Activated CD8-positive, alpha-beta memory T cell treated with anti-CD3 and anti-CD28 coated beads for 36 hours (primary cell): Measurements from ENCODE around the gene ZFAND2B. TPM values are rescaled to one million over a fixed set of nuclear protein-coding genes. Genes with fewer than 3 reads are reported as not detected.
"Not testable (repeated sequence)": the region's sequence is repeated elsewhere in the genome, so short reads cannot be mapped to it uniquely, and the experiment has no call there.

ENCODE experiments used
- CTCF ChIA-PET: fragments of 350-600 bp; sonication (Branson Sonifier 250); formaldehyde crosslinking; loops from one replicate; lab custom pipeline; 2021; ENCODE audit warnings: antibody characterized with exemption; lab: Charles Lee
- POLR2A ChIA-PET: fragments of 350-600 bp; sonication (Branson Sonifier 250); formaldehyde crosslinking; loops from one replicate; lab custom pipeline; 2021; ENCODE audit warnings: antibody characterized with exemption; lab: Charles Lee
- total RNA-seq, 2 experiments: library from RNA; stranded (reverse); gene quantifications; one replicate each; pipeline ENCODE4 v1.2.3, GENCODE V29; 2021

ZFAND2B gene
- total RNA-seq, 2 experiments from 2014 or later: 29.3 to 33.3 TPM

DNA sequence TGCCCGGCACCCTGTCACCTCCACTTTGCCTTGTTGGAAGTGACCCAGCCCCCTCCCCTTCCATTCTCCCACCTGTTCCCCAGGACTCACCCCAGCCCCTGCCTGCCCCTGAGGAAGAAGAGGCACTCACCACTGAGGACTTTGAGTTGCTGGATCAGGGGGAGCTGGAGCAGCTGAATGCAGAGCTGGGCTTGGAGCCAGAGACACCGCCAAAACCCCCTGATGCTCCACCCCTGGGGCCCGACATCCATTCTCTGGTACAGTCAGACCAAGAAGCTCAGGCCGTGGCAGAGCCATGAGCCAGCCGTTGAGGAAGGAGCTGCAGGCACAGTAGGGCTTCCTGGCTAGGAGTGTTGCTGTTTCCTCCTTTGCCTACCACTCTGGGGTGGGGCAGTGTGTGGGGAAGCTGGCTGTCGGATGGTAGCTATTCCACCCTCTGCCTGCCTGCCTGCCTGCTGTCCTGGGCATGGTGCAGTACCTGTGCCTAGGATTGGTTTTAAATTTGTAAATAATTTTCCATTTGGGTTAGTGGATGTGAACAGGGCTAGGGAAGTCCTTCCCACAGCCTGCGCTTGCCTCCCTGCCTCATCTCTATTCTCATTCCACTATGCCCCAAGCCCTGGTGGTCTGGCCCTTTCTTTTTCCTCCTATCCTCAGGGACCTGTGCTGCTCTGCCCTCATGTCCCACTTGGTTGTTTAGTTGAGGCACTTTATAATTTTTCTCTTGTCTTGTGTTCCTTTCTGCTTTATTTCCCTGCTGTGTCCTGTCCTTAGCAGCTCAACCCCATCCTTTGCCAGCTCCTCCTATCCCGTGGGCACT, 24.0 kb upstream of the ZFAND2B start:
- ChIA-PET CTCF (interaction anchor here (0.6 to 2.8 kb wide), 8 partner anchors 14 to 165 kb away, joined by 3 to 7 read pairs (median 4); no protein-coding TSS in a partner anchor), POLR2A (interaction anchor here (0.6 to 3.2 kb wide), 5 partner anchors 9 to 511 kb away, joined by 4 to 15 read pairs (median 5); partner anchors contain the start of gene ZFAND2B)

DNA sequence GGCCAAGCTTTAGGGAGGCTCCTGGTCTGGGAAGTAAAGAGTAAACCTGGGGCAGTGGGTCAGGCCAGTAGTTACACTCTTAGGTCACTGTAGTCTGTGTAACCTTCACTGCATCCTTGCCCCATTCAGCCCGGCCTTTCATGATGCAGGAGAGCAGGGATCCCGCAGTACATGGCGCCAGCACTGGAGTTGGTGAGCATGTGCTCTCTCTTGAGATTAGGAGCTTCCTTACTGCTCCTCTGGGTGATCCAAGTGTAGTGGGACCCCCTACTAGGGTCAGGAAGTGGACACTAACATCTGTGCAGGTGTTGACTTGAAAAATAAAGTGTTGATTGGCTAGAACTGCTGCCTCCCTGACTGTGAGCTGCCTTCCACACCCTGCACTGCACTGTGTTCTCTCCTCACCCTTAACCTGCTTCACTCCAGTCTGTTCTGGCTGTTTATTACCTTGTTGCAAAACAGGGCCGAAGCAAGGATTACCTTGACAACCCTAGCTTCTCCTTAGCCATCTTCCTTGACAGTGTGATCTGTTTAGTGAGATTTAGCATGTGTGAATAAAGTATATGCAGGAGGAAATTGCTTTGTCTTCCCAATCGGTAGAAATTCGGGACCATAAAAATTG, 23.3 kb upstream of the ZFAND2B start:
- ChIA-PET POLR2A (interaction anchor here (0.6 to 1.2 kb wide), 3 partner anchors 9 to 512 kb away, joined by 4 to 5 read pairs (median 5); partner anchors contain the start of gene ZFAND2B), CTCF (interaction anchor here (0.5 to 2.8 kb wide), 6 partner anchors 17 to 112 kb away, joined by 3 to 7 read pairs (median 6); no protein-coding TSS in a partner anchor)

DNA sequence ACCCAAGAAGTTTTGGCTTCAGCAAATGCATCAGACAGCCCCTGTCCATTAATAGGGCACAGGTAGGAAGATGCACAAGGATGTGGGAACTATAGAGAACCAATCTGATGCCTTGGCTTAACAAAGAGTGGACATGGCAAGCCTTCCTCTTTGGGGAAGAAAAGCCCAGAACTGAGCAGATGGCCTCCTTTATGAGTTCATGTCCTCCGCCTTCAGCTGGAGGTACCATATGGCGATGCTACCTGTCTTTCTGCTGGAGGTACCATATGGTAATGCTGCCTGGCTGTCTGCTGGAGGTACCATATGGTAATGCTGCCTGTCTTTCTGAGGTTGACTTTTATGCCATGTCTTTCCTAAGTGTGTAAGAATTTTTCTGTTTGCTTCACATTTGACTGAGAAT, 22.5 kb upstream of the ZFAND2B start:
- POLR2A ChIA-PET: interaction anchor here (1.2 kb wide), 1 partner anchor 16 kb away, joined by 10 read pairs; no protein-coding TSS in a partner anchor
- CTCF ChIA-PET: interaction anchor here (1.7 kb wide), 1 partner anchor 24 kb away, joined by 4 read pairs; no protein-coding TSS in a partner anchor

DNA sequence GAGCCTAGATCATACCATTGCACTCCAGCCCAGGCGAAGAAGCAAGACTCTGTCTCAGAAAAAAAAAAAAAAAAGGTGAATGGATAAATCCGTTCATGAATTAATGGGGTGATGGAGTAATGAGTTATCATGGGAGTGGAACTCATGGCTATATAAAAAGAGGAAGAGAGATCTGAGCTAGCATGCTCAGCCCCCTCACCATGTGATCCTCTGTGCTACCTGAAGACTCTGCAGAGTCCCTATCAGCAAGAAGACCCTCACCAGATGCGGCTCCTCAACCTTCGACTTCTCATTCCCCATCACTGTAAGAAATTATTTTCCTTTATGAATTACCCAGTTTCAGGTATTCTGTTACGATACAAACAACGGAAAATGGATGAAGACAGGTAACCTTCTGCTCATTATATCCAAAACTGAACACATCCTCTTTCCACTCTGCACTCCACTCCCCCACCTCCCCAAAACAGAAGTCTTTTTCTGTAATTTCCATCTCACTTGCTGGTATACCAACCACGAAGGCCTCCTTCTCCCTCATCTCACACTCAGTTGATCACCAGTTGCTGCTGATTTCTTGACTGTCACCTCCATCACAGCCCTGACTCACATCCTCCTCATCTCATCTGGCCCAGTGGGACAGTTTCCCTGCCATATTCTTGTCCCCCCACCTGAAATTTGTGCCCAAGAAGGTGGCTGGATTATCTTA, 19.7 kb upstream of the ZFAND2B start:
- ChIA-PET POLR2A (interaction anchor here (0.7 kb wide), 1 partner anchor 57 kb away, joined by 4 read pairs; no protein-coding TSS in a partner anchor), CTCF (interaction anchor here (0.6 kb wide), 2 partner anchors 21 to 643 kb away, joined by 3 to 4 read pairs; no protein-coding TSS in a partner anchor)

DNA sequence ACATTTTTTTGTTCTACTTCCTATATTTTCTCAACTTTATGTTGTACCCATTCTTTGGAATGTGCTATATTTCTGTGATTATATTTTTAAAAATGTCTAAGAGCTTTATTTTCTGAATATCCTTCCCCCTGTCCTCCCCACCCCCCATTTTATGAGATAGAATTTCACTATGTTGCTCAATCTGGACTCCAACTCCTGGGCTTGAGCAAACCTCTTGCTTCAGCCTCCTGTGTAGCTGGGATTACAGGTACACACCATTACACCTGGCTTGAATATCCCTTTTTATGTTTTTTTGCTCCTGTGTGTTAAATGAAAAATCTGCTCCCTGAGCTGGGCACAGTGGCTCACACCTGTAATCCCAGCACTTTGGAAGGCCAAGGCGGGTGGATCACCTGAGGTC, 9.2 kb upstream of the ZFAND2B start:
- ChIA-PET CTCF (interaction anchor here (0.7 kb wide), 1 partner anchor 924 kb away, joined by 8 read pairs; no protein-coding TSS in a partner anchor), POLR2A (interaction anchor here (0.7 kb wide), 2 partner anchors 43 to 57 kb away, joined by 6 to 7 read pairs; partner anchors contain the start of gene TUBA4A)

DNA sequence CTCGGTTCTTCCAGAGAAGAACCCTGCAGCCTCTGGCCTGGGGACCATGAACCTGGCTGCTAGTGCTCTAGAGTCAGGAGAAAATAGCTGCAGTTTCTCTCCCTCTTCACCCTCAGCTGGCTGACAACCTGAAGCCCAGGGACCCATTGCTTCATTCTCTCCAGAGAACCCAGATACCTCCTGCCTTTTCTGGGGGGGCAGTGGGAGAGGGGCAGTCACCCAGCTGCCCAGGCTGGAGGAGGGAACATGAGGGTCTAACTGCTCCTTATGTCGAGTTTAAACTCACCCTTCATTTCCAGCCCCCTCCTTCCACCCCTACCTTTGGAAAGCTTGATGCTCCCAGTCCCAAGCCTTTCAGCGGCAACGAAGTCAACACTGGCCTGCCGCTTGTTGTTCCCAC, 7.6 kb upstream of the ZFAND2B start:
- CTCF ChIA-PET: interaction anchor here (1.8 kb wide), 1 partner anchor 16 kb away, joined by 7 read pairs; no protein-coding TSS in a partner anchor
- POLR2A ChIA-PET: interaction anchor here (2.1 to 2.6 kb wide), 2 partner anchors 20 to 23 kb away, joined by 10 to 11 read pairs; partner anchors contain the start of genes ABCB6 and CNPPD1

DNA sequence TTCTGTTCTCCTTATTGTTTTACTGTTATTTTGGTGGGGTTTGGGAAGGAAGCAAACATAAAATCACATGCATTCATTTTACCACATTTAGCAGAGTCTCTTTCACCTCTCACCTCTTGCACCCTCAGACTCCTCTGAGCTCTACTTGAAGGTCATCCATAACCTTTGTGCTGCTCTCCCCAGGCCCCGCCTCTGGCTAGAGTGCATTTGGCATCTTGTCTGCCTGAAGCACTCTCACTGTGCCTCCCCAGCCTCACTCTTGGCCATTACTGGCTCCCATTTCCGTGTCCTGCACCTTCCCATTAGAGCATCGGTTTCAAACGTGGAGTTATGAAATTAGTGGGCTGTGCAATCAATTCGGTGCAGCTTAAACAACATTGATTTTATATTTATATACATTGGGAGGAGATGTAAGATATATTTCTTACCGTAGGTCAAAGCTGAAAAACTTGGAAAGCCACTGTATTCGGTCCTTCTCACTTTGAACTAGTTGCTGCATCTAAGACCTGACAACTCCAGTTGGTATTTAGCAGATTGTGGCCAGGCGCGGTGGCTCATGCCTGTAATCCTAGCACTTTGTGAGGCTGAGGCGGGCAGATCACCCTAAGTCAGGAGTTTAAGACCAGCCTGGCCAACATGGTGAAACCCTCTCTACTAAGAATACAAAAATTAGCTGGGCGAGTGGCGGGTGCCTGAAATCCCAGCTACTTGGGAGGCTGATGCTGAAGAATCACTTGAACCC, 6.9 kb upstream of the ZFAND2B start:
- POLR2A ChIA-PET: interaction anchor here (0.7 to 2.6 kb wide), 9 partner anchors 9 to 540 kb away, joined by 3 to 15 read pairs (median 6); partner anchors contain the start of genes ABCB6, ANKZF1, ATG9A and BCS1L
- CTCF ChIA-PET: interaction anchor here (1.8 kb wide), 1 partner anchor 17 kb away, joined by 7 read pairs; no protein-coding TSS in a partner anchor

DNA sequence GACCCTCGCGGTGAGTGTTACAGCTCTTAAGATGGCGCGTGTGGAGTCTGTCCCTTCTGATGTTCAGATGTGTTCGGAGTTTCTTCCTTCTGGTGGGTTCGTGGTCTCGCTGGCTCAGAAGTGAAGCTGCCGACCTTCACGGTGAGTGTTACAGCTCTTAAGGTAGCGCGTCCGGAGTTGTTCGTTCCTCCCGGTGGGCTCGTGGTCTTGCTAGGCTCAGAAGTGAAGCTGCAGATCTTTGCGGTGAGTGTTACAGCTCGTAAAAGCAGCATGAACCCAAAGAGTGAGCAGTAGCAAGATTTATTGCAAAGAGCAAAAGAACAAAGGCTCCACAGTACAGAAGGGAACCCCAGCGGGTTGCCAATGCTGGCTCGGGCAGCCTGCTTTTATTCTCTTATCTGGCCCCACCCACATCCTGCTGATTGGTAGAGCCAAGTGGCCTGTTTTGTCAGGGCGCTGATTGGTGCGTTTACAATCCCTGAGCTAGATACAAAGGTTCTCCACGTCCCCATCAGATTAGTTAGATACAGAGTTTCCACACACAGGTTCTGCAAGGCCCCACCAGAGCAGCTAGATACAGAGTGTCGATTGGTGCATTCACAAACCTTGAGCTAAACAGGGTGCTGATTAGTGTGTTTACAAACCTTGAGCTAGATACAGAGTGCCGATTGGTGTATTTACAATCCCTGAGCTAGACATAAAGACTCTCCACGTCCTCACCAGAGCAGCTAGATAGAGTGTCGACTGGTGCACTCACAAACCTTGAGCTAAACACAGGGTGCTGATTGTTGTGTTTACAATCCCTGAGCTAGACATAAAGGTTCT, 5.9 kb upstream of the ZFAND2B start:
- ChIA-PET CTCF (interaction anchor here (0.8 to 1.8 kb wide), 2 partner anchors 11 to 18 kb away, joined by 3 to 7 read pairs; no protein-coding TSS in a partner anchor), POLR2A (interaction anchor here (0.6 to 2.6 kb wide), 12 partner anchors 8 to 541 kb away, joined by 3 to 15 read pairs (median 6); partner anchors contain the start of genes ABCB6, ANKZF1, ATG9A and BCS1L)

DNA sequence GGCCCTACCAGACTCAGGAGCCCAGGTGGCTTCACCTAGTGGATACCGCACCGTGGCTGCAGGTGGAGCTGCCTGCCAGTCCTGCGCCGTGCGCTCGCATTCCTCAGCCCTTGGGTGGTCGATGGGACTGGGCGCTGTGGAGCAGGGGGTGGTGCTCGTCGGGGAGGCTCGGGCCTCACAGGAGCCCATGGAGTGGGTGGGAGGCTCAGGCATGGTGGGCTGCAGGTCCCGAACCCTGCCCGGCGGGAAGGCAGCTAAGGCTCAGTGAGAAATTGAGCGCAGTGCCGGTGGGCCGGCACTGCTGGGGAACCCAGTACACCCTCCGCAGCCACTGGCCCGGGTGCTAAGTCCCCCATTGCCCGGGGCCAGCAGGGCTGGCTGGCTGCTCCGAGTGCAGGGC, 5.3 kb upstream of the ZFAND2B start:
- CTCF ChIA-PET: not testable (repeated sequence)
- POLR2A ChIA-PET: interaction anchor here (1.2 to 2.6 kb wide), 4 partner anchors 18 to 187 kb away, joined by 3 to 15 read pairs (median 7); partner anchors contain the start of genes ABCB6, DNPEP, GLB1L and STK16

DNA sequence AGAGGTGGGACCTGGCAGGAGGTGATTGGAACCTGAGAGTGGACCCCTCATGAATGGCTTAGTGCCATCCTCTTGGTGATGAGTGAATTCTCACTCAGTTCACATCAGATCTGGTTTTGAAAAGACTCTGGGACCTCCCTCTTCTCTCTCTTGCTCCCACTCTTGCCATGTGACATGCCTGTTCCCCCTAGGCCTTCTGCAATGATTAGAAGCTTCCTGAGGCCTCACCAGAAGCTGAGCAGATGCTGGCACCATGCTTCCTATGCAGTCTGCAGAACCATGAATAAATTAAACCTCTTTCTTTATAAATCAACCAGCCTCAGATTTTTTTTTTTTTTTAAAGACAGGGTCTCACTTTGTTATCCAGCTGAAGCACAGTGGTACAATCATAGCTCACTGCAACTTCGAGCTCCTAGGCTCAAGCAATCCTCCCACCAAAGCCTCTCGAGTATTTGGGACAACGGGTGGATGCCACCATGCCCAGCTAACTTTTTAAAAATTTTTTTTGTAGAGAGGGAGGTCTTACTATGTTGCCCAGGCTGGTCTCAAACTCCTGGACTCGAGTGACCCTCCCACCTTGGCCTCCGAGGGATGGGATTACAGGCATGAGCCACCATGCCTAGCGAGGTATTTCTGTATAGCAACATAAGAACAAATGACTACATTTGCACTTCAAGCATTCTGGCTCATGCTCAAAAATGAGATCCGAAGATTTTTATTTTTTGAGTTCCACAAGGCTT, 2.0 kb upstream of the ZFAND2B start:
- POLR2A ChIA-PET: interaction anchor here (0.7 kb wide), 2 partner anchors 49 to 638 kb away, joined by 4 to 5 read pairs; partner anchors contain the start of gene TUBA4A
- CTCF ChIA-PET: interaction anchor here (2.2 kb wide), 1 partner anchor 90 kb away, joined by 6 read pairs; no protein-coding TSS in a partner anchor

DNA sequence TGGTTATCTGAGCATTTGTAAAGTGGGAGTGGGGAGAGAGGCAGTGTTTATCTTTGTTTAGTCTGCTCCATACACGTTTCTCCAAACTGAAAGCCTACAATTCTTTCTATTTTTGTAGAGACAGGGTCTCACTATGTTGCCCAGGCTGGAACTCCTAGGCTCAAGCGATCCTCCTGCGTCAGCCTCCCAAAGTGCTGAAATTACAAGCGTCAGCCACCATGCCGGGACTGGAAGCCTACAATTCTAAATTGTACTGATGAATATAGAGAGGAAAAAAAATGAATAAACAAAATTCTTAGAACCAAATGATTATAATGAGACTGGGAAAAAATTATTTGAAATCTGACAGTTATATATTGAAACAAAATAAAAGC, 1.4 kb upstream of the ZFAND2B start:
- ChIA-PET POLR2A (interaction anchor here (0.7 to 2.9 kb wide), 3 partner anchors 16 to 49 kb away, joined by 4 to 18 read pairs (median 4); partner anchors contain the start of genes ANKZF1, ATG9A and TUBA4A), CTCF (interaction anchor here (1.4 kb wide), 1 partner anchor 28 kb away, joined by 7 read pairs; the partner anchor contains the start of gene CNPPD1)

DNA sequence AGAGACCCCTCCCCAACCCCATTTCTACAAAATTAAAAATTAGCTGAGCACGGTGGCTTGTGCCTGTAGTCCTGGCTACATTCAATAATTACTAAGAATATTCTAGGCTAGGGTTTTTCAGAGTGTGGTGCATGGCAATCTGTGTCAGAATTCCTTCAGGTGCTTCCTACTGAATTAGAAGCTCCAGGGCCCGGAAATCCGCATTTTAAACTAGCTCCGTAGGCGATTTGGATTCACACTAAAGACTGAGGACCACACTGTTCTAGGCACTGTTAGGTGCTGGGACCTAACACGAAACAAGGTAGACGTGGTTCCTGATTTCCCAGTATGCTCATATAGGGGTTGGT, 628 bp upstream of the ZFAND2B start:
- ChIA-PET POLR2A (interaction anchor here (0.6 to 2.9 kb wide), 16 partner anchors 13 to 213 kb away, joined by 3 to 18 read pairs (median 6); partner anchors contain the start of genes ABCB6, ANKZF1, ATG9A and CNPPD1), CTCF (interaction anchor here (0.6 to 1.4 kb wide), 9 partner anchors 12 to 147 kb away, joined by 3 to 7 read pairs (median 4); partner anchors contain the start of genes CNPPD1 and SLC23A3)

DNA sequence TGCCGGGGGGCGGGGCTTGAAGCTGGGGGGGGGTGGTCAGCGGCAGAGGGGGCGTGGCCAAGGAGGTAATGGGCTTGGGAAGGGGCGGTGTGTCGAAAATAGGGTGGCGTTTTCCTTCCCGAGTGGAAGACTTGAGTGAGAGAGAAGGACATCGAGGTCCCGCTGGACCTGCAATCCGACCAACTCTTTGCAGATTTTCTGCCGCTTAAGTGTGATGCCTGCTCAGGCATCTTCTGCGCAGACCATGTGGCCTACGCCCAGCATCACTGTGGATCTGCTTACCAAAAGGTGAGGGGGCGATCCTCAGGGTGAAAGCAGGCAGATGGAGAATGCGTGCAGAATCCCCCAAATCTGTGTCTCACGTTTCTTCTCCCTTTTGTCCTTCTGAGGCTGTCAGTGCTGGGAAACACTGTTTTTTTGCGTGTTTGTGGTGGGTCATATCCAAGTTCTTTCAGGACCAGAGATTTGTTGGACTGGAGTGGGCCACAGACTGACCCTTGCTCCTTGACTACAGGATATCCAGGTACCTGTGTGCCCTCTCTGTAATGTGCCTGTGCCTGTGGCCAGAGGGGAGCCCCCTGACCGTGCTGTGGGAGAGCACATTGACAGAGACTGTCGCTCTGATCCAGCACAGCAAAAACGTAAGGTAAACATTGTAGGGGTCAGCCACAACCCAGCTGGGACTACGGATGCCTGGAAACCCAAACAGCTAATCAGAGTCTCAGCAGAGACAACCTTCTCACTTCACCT, 727 bp downstream of the ZFAND2B start:
- CTCF ChIA-PET: interaction anchor here (1.1 to 1.9 kb wide), 4 partner anchors 10 to 88 kb away, joined by 5 to 9 read pairs (median 7); no protein-coding TSS in a partner anchor
- POLR2A ChIA-PET: interaction anchor here (0.6 to 2.9 kb wide), 11 partner anchors 11 to 47 kb away, joined by 3 to 18 read pairs (median 7); partner anchors contain the start of genes ABCB6, ANKZF1, ATG9A and CNPPD1
